DMS79 treated with DMSO at 0.1 percent for 48 hours (cell line): ENCODE results near the gene CPA1.

Source experiments
- DNase-seq: peaks from one replicate; lab custom pipeline; 2025; lab: John Stamatoyannopoulos, UW

CPA1 gene

GRCh38 chr7:130425796-130426195 is 45.5 kb downstream of the CPA1 start:
- no peak for DNase-seq

- no peak for DNase-seq
Measured at GRCh38 chr7:130426564-130426963, 46.3 kb downstream of the CPA1 start.

DNA sequence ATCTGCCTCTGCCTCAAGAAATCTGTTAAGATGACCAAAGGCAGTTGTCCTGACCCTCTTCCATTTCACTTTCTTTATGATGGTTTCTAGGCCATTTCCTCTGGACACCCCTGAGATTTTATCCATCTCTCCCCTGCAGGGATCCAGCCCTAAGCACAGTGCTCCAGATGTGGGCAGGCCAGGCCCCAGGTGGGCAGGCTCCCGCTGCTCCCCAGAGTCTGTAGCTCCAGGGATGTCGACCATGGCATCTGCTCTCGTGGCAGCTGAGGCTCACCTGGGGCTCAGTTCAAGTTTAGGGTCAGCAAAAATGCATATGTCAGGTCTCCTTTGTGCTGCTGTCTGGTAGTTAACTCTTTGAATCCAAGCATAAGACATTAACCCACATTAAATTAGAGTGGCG is 48.7 kb downstream of the CPA1 start:
- no peak for DNase-seq

GRCh38 chr7:130430115-130430514 is 49.8 kb downstream of the CPA1 start:
- DNase-seq, result no peak

DNA sequence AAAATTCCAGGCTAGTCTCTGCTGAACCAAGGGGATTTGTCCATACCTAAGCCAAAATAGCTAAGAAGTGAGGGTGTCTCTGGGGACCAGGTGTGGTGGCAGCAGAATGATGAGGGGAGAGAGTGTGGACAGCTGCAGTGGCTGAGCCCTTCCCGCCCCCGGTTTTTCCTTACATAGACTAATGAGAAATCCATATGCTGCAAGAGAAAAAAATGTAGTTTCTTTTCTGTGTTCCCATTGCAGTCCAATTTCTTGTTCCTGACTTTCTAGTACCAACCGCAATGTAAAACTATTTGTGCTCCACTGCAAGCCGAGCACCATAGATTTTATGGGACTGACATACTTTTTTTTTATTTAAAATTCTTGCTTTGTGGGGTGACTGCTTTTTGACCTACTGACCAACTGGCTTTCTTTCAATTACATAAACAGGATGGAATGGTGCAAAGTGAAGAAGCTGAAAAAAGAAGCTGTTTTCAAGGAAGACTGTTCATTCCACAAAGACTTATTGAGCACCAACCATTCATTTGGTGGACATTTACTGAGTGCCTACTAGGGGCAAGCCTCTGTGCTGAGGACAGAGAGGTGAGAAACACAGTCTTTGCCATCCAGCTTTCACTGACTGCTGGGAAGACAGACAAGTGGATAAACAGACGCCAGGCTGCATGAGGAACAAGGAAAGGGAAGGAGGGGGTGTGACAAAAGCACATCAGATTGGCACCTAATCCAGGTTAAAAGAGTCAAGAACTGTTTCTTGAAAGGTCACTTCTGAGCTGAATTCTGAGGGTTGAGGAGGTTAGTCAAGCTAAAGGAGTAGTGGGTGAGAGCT is 50.8 kb downstream of the CPA1 start:
- DNase-seq, result peak; percentile 67

DNA sequence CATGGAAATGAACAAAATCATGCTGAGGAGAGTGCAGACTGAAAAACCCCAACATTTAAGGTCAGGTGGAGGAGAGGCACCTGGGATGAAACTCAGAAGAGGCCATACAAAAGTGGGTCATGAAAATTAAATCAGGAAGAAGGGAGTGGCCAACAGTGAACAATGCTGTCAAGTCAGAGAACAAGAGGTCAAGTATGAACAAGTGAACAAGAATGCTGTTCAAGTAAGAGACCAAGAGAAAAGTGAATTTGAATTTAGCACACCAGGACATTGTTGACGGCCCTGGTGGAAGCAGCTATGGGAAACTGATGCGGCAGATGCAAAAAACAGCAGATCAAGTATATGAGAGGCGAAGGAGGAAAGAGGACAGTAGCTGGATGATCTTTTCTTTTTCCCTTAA is 52.6 kb downstream of the CPA1 start:
- DNase-seq, result no peak

- no peak for DNase-seq
Measured at GRCh38 chr7:130433301-130433700, 53.0 kb downstream of the CPA1 start.

- no peak for DNase-seq
Measured at GRCh38 chr7:130435311-130435854, 55.1 kb downstream of the CPA1 start.

- DNase-seq, result no peak
Measured at GRCh38 chr7:130436253-130436652, 56.0 kb downstream of the CPA1 start.
